Measurements from ENCODE around the gene APOA1.

The APOA1 gene

DNA sequence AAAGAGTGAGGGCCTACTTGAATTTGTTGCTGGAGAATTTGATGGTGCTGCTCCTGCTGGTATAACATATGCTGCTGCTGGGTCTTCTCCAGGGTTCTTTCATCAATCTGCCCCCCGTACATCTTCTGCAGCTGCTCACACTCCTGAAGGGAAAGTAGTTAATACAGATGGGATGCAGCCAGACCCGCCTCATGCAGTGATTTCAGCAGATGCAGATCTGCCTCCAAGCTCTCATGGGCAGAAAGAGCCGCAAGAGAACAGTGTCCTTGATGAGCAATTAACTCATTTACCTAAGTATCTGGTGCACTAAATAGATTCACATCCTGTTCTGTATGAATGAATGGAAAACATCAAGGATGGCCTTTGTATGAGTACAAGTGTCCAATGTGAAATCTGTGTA, 24.8 kb upstream of the APOA1 start:
- in situ Hi-C loops (cut with HindIII; ENCODE audit: low pct_ligation_motif_present, low pct_unique_long_range_greater_than_20kb, low sequenced_read_pairs), result no loop called here

DNA sequence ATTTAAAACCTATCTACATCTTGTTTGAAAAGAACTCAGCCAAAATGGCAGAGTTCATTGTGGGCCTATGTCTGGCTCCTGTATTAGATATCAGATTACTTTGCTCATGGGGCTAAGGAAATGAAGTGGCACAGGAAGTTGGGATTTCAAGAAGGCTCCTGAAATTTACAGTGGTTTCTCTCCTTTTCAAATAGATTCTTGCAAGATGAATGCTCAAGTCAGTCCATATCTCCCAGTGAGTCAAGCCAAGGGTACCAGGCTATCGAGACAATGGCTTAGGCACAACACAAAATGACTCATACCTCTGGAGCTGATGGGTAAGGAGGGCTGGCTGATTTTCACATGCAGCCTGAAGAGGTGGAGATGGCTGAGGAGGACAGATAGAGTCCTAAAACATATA, 24.1 kb upstream of the APOA1 start:
- in situ Hi-C loops (cut with HindIII; ENCODE audit: low pct_ligation_motif_present, low pct_unique_long_range_greater_than_20kb, low sequenced_read_pairs), result no loop called here

More for the DNA sequence above, 24.8 kb upstream of the APOA1 start:
- DNase-seq, result no peak

GRCh38 chr11:116860303-116860702, 22.9 kb upstream of the APOA1 start:
- in situ Hi-C loops (cut with HindIII; ENCODE audit: low pct_ligation_motif_present, low pct_unique_long_range_greater_than_20kb, low sequenced_read_pairs), result no loop called here
- no peak for DNase-seq

More for the DNA sequence above, 24.1 kb upstream of the APOA1 start:
- DNase-seq, result no peak

DNA sequence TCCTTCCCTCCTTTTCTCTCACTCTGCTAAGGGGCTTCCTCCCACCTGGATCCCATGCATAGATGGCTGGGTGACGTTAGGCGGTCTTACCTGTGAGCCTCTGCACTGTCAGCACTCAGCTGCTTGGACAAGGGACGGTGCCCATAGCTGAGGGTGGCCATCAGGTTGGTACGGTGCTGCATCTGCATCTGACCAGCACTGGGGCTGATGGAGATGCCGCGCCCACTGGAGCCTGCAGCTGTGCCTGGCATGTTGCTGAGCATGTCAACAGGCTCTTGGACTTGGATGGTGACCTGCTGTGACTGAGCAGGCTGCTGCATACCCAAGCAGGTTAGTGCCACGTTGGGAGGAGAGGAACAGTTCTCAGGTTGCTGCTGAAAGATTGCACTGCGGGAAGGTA, 21.8 kb upstream of the APOA1 start:
- in situ Hi-C loops (cut with HindIII; ENCODE audit: low pct_ligation_motif_present, low pct_unique_long_range_greater_than_20kb, low sequenced_read_pairs), result no loop called here
- no peak for DNase-seq

- in situ Hi-C loops (cut with HindIII; ENCODE audit: low pct_ligation_motif_present, low pct_unique_long_range_greater_than_20kb, low sequenced_read_pairs), result no loop called here
- no peak for DNase-seq
Measured at GRCh38 chr11:116857936-116858335, 20.5 kb upstream of the APOA1 start.

DNA sequence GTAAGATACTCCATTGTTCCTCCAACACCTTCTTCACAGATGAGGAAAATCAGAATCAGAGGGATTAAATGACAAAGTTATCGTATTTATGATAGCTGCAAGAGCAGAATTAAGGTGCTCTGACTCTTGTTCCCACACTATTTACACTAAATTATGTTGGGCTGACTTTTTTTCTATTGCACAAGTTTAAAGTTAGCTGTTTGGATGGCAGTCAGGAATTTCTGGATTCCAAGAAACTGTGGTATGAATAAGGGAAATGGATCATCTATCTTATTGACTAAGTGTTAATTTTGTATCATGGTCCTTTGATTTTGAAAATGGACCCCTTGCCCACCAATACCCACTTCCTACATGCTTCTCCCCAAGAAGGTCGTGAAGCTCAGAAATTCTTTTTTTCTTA, 19.9 kb upstream of the APOA1 start:
- in situ Hi-C loops (cut with HindIII; ENCODE audit: low pct_ligation_motif_present, low pct_unique_long_range_greater_than_20kb, low sequenced_read_pairs), result no loop called here
- DNase-seq, result no peak

- in situ Hi-C loops (cut with HindIII; ENCODE audit: low pct_ligation_motif_present, low pct_unique_long_range_greater_than_20kb, low sequenced_read_pairs), result no loop called here
- no peak for DNase-seq
Measured at GRCh38 chr11:116856423-116856822, 19.0 kb upstream of the APOA1 start.

DNA sequence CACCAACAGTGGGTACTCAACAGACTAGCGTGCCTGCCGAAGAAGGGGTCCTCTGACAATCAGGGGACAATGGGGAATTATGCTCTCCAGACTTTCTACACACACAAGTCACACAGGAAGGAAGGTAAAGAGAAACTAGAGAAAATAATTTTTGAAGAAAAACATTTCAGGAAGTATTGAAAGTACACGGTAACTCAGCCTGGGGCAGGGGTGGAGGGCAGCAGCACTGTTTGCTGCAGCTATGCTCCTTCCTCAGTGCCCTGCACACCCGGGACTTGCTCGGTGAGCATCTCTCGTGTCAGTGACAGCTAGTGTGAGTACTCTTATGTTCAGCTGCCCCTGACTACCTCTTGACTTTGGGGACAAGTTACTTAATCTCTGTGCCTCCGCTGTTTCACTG, 18.0 kb upstream of the APOA1 start:
- DNase-seq, result no peak

DNA sequence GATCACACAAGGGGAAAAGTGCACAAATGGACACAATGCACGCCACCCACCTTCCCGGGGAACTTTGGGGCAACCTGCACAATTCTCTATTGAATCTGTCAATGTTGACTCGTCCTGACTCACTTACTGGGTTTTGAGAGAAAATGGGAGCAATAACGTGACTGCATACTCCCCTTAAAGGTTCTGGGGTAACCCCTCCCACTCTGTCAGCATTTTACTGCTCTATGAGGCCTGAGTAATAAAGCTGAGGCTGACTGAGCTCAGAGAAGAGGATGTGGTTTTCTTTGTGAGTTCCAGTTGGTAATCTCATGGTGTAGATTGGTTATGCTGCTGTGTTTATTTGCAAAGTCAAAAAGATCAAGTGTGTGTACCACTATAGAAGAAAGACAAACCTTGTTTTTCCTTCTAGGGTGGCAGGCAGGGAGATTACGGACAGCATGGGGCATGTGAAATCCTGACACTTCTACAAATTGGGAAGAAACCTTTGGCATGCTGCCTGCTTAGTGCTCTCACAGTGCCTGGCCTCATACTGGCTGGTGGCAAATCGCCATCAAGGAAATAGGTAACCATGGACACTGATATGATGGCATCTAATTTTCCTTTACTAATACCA, 16.1 kb upstream of the APOA1 start:
- in situ Hi-C loops (cut with HindIII; ENCODE audit: low pct_ligation_motif_present, low pct_unique_long_range_greater_than_20kb, low sequenced_read_pairs), result no loop called here
- DNase-seq, result peak; percentile 79

More for the DNA sequence above, 18.0 kb upstream of the APOA1 start:
- in situ Hi-C loops (cut with HindIII; ENCODE audit: low pct_ligation_motif_present, low pct_unique_long_range_greater_than_20kb, low sequenced_read_pairs), result no loop called here

GRCh38 chr11:116852261-116853031, 15.0 kb upstream of the APOA1 start:
- in situ Hi-C loops (cut with HindIII; ENCODE audit: low pct_ligation_motif_present, low pct_unique_long_range_greater_than_20kb, low sequenced_read_pairs), result no loop called here
- no peak for DNase-seq

GRCh38 chr11:116851626-116852025, 14.2 kb upstream of the APOA1 start:
- no peak for DNase-seq
- in situ Hi-C loops (cut with HindIII; ENCODE audit: low pct_ligation_motif_present, low pct_unique_long_range_greater_than_20kb, low sequenced_read_pairs), result no loop called here

DNA sequence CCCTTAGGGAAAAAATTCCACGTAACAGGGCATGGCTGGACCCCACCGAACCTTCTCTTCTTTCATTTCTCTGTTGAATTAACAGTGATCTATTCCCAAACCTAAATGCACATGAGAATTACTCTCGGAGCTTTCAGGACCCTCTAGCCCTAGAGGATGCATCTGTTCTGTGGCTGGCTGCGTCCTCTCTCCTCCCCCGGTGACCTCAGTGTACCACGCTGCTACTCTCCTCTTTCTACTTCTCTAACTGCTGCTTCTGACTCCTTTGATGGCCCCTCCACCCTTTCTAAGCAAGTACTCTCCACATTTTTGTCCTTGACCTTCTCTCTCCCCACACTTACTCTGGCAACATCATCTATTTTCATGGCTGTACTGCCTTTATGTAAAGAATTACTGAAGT, 12.1 kb upstream of the APOA1 start:
- DNase-seq, result no peak
- in situ Hi-C loops (cut with HindIII; ENCODE audit: low pct_ligation_motif_present, low pct_unique_long_range_greater_than_20kb, low sequenced_read_pairs), result no loop called here

GRCh38 chr11:116849060-116849459, 11.6 kb upstream of the APOA1 start:
- in situ Hi-C loops (cut with HindIII; ENCODE audit: low pct_ligation_motif_present, low pct_unique_long_range_greater_than_20kb, low sequenced_read_pairs), result no loop called here
- no peak for DNase-seq

DNA sequence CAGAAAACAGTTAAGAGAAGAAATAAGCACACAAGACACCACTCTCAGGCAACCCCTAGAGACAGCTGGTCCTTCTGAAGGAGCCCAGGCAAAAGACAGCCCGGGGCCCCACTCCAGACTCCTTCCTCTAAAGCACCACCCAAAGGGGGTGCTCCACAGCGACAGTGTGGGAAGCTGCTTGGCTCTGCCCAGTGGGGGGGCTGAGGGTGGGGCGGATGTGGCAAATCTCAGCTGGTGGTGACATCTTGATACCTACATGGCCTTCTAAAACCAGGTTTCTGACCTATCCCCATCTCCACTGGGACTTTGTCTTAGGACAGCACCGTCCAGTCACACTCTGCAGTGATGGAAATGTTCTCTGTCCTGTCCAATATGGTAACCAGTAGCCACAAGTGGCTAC, 10.2 kb upstream of the APOA1 start:
- in situ Hi-C loops (cut with HindIII; ENCODE audit: low pct_ligation_motif_present, low pct_unique_long_range_greater_than_20kb, low sequenced_read_pairs), result no loop called here
- DNase-seq, result no peak

GRCh38 chr11:116844722-116845121, 7.3 kb upstream of the APOA1 start:
- DNase-seq, result no peak

DNA sequence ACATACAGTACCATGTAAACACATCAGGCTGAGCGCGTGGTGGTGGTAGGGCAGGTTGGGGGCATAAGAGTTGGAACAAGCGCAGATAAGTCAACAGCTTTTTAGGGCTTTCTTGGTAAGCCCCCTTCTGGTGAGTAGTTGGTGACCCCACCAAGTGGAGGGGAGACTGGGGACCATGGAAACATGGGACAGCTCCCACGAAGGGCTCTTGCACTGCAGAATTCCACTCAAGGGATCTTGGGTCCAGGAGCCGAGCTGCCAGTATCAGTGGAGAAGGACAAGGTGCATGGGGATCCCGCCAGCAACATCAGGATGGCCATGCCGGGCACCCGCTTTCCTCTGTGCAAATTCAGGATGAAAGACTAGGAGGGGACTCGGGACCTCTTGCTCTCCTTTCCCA, 6.2 kb upstream of the APOA1 start:
- no peak for DNase-seq
- in situ Hi-C loops (cut with HindIII; ENCODE audit: low pct_ligation_motif_present, low pct_unique_long_range_greater_than_20kb, low sequenced_read_pairs), result no loop called here

More at GRCh38 chr11:116844722-116845121, 7.3 kb upstream of the APOA1 start:
- in situ Hi-C loops (cut with HindIII; ENCODE audit: low pct_ligation_motif_present, low pct_unique_long_range_greater_than_20kb, low sequenced_read_pairs), result no loop called here

GRCh38 chr11:116842909-116843308, 5.5 kb upstream of the APOA1 start:
- no peak for DNase-seq
- in situ Hi-C loops (cut with HindIII; ENCODE audit: low pct_ligation_motif_present, low pct_unique_long_range_greater_than_20kb, low sequenced_read_pairs), result no loop called here

DNA sequence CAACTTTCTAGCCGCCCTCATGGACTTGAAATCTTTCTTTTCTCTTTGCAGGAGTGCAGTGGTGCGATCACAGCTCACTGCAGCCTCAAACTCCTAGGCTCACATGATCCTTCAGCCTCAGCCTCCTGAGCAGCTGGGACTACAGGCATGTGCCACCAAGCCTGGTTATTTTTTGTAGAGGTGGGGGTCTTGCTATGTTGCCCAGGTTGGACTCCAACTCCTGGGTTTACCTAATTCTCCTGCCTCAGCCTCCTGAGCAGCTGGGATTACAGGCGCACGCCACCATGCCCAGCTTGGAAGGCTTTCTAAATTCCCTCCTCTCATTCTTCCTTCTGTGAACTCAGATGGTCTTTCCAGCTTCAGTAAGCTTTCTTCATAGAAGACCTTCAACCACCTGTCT, 4.7 kb upstream of the APOA1 start:
- in situ Hi-C loops (cut with HindIII; ENCODE audit: low pct_ligation_motif_present, low pct_unique_long_range_greater_than_20kb, low sequenced_read_pairs), result no loop called here
- no peak for DNase-seq

- DNase-seq, result no peak
- in situ Hi-C loops (cut with HindIII; ENCODE audit: low pct_ligation_motif_present, low pct_unique_long_range_greater_than_20kb, low sequenced_read_pairs), result no loop called here
Measured at GRCh38 chr11:116840746-116841296, 3.4 kb upstream of the APOA1 start.

DNA sequence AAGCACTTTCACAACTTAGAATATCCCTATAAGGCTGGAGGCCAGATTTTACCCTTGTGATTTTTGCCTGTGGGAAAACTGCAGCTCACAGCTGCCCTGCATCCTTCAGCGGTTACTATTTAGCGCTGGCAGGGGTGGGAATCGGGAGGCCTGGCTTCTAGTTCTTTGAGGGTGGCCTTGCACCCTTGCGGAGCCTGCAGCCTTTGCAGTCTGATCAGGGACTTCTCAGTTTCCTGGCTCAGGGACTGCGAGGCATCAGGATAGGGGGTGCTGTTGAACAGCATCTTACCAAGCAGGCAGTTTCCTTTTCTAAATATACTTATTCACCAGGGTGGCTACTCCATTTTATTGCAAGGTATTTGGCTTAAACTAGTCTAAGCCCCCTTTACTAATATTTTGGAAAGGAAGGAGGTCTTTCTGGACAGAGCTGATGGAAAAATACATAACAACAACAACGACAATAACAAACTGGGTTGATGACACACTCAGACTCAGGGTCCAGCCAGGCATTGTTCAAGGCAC, 2.9 kb upstream of the APOA1 start:
- no peak for DNase-seq
- in situ Hi-C loops (cut with HindIII; ENCODE audit: low pct_ligation_motif_present, low pct_unique_long_range_greater_than_20kb, low sequenced_read_pairs), result no loop called here

Measured in ACHN (cell line).